GM19025 (cell line): ENCODE measurements around the gene MAP3K14.

Experiments
- ATAC-seq: cut with Tn5 transposase; IDR thresholded peaks from one replicate; pipeline ENCODE4 v1.9.1; 2021; ENCODE audit warnings: mild to moderate bottlenecking, low read depth, moderate library complexity; ENCODE audit not compliant: unreplicated experiment

Gene MAP3K14

DNA sequence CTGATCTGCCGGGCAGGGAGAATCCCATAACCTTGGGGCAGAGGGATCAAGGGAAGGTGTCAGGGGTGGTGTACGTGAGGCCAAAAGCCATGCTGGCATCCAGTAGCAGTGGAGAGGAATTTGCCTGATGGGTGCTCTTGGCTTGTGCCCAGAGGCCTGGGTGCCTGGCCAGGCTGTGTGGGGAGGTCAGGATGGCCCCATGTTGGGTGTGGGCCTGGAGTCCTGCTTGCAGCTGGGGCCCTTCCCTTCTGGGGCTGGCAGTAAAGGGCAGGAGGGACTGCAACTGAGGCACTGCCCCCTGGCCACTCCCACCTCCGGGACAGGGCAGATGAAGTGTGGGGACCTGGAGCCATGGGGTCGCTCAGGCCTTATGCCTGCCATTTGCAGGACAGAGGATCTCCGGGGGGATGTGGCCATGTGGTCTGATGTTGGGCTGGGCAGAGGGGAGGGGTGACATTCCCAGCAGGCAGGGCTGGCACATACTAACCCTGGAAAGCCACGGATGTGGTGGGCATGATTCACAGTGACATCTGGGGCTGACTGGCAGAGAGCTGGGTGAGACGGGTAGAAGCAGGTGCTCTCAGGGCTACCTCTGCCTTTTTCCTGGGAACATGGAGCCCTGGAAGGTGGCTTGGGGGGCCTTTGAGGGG is 91.6 kb downstream of the MAP3K14 start:
- no peak for ATAC-seq

DNA sequence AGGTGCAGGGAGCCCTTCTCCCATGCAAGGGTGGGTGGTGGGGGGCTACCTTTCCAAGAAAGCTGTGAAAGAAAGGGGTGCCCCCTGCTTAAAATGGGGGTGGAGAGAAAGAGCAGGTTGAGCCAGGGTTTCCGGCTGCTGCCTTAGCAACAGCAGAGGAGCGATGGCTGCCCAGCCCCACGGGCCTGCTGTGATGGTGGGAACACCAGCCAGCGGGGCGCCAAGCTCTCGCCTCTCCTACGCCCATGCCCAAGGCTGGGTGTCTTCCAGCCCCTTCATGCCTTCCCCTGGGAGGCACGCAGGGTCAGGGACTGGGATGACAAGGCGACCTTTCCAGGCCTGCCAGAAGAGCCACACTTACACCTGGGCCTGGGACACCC is 92.2 kb downstream of the MAP3K14 start:
- no peak for ATAC-seq

GRCh38 chr17:45223539-45224528 is 93.0 kb downstream of the MAP3K14 start:
- no peak for ATAC-seq

GRCh38 chr17:45222996-45223538 is 93.8 kb downstream of the MAP3K14 start:
- no peak for ATAC-seq

DNA sequence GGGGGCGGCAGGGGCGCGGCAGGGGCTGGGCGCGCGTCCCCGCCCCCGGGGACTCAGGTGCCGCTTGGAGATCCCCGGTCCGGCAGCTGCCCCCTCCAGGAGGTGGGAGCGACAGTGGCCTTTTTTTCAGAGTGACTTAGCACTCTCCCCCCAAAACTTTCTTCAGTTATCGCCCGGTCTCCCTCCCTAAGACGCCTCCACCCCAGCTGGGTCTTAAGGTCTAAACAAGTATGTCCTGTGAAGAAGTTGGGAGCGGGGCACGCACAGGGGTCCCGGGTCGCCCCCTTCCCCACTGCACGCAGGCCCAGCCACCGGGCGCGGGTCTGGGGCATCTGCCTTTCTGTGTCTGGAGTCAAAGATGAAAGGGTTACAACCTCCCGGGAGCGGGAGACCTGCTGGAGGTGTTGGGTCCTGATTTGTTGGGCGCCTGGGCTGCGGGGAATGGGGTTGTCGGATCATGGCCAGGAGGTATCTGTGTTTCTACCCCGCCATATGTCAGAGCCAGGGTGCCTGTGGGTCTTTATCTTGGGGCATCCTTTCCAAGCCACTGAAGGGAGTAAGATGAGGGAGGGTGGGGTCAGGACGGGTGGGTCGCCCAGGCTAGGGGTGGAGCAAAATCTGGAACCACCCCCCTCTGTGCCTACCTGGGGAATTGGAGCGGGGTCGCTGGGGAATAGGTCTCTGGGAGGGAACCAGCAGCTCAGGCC is 94.4 kb downstream of the MAP3K14 start:
- no peak for ATAC-seq

- ATAC-seq = no peak
Measured at GRCh38 chr17:45222014-45222288, 94.9 kb downstream of the MAP3K14 start.

DNA sequence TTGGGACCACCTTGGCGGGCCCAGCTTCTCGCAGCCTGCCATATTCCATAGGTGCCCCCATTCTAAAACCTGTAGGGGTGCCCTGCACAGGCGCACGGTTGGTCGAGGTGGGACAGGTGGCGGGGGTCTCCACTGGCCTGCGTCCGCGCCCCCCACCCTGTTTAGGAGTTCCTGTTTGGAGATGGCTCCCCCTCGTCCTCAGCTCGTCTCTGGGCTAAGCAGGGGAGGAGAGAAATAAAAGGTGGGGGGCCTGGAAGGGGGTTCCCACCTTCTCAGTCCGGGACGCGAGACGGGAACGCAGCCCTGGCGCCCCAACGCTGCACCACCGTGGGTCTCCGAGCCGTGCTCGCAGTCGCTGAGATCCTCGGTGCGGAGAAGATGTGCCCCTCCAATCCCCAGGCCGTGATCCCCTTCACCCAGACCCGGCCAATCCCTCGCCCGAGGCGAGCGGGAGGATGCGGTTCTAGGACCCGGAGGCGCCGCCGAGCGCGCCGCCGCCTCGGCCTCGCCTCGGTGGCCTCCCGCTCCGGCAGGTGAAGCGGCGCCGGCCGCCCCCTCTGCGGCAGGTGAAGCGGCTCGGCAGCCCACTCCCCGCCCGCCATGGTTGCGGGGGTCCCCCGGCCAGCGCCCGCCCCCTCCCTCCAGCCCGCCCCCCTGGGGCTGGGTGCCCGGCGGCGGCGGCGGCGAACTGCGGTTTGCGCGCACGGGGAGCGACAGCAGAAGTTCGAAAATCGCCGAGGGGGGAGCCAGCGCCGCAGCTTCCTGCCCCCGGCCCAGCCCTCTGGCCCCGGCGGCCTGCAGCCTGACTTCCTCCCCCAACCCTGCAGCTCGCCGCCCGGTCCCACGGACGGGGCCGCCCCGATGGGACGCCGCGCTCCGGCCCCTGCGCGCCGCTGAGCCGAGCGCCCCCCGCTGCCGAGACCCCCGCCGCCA is 95.5 kb downstream of the MAP3K14 start, which contains the start of gene FMNL1:
FMNL1 (plus strand) TSS at position 805 of the 933 bp plus-strand sequence. CDS start 240 bp downstream, outside the sequence.
- ATAC-seq = no peak

- no peak for ATAC-seq
Measured at GRCh38 chr17:45220079-45220478, 96.7 kb downstream of the MAP3K14 start.

GRCh38 chr17:45218895-45219661 is 97.7 kb downstream of the MAP3K14 start:
- ATAC-seq = no peak
